Stomach (tissue), 9 donors: Measurements from ENCODE around the gene TNS1. TPM values are rescaled to one million over a fixed set of nuclear protein-coding genes. Genes with fewer than 3 reads are reported as not detected.
A peak's percentile ranks its signal among the peaks of the same experiment; 100 is the strongest.

Source experiments
- DNase-seq, 2 donors: peaks; one replicate each; pipeline versions ENCODE4 v3.0.0 to v3.0.0-alpha.2; 2013 to 2019
- H3K27ac ChIP-seq, 5 donors: fragments of 200-600 bp in 4 of 5; sonication (generic) in 4 of 5; one replicate each; pipeline ENCODE4 v1.5.1; 2013 to 2019; ENCODE audit warnings: mild to moderate bottlenecking in 1 of 5, moderate library complexity in 1 of 5
- H3K27me3 ChIP-seq, 3 donors: fragments of 200-600 bp; sonication (generic); one replicate each; pipeline ENCODE4 v1.5.1; 2017 to 2019; ENCODE audit warnings: mixed run types in 1 of 3
- H3K36me3 ChIP-seq, 4 donors: fragments of 200-600 bp; sonication (generic); 1 replicate in 3 of 4; 2 replicates in 1 of 4; pipeline ENCODE4 v1.5.1; 2016 to 2019
- H3K4me1 ChIP-seq, 4 donors: fragments of 200-600 bp; sonication (generic); one replicate each; pipeline ENCODE4 v1.5.1; 2016 to 2019
- H3K4me3 ChIP-seq, 4 donors: fragments of 200-600 bp; sonication (generic) in 3 of 4; one replicate each; pipeline ENCODE4 v1.5.1; 2016 to 2019; ENCODE audit warnings: mild to moderate bottlenecking in 1 of 4
- H3K9me3 ChIP-seq, 4 donors: fragments of 200-600 bp; sonication (generic); one replicate each; pipeline ENCODE4 v1.5.1; 2016 to 2019
- CTCF ChIP-seq, 7 experiments: fragments of 450-650 bp in 4 of 7; fragments of 200-600 bp in 3 of 7; sonication (generic) in 3 of 7; IDR thresholded peaks; one replicate each; pipeline ENCODE4 v1.5.1; 2016 to 2019; ENCODE audit warnings: antibody characterized with exemption in 7 of 7, control low read depth in 2 of 7, mild to moderate bottlenecking in 1 of 7
- EP300 ChIP-seq: sonication (generic); formaldehyde crosslinking; IDR thresholded peaks from one replicate; pipeline ENCODE4 v1.6.1; 2017; ENCODE audit warnings: antibody characterized with exemption
- POLR2A ChIP-seq, 4 donors: fragments of 450-650 bp; IDR thresholded peaks; one replicate each; pipeline ENCODE4 v1.6.1; 2016; ENCODE audit warnings: antibody characterized with exemption in 4 of 4, control low read depth in 2 of 4, mild to moderate bottlenecking in 1 of 4, moderate library complexity in 1 of 4
- POLR2AphosphoS5 ChIP-seq, 3 donors: sonication (generic); formaldehyde crosslinking; IDR thresholded peaks; one replicate each; pipeline ENCODE4 v1.6.1; 2016; ENCODE audit warnings: antibody characterized with exemption in 3 of 3
- WGBS, 5 donors: extraction: QIAGEN DNeasy Blood & Tissue Kit in 3 of 5; methylation state at CpG; one replicate each; pipeline versions ENCODE4 v1.1.5 to v1.1.7; 2013 to 2018; 5-methylcytosine and 5-hydroxymethylcytosine counted together
- intact Hi-C: fragments of 100-400 bp; cut with DNase I; formaldehyde crosslinking; loops from one replicate; pipeline ENCODE4 v1.15.1; 2023; ENCODE audit warnings: low total_unique reads
- polyA plus RNA-seq, 3 donors: library from polyadenylated mRNA; stranded (reverse); fragments of 200-250 nt; gene quantifications; one replicate each; pipeline ENCODE4 v1.2.3, GENCODE V29; 2013
- total RNA-seq, 5 donors: library from RNA; depleted of rRNA; stranded (reverse); fragments of >200 nt; gene quantifications; one replicate each; pipeline versions ENCODE4 v1.1.0 to v1.2.3, GENCODE V29; 2014 to 2016
- donor health status: healthy with polysubstance abuse.
- donor health status: Bipolar disorder and iron deficiency.
- donor health status: healthy.

Gene TNS1
- total and polyA plus RNA-seq, 8 donors = 18.5 to 682 (median 160) TPM

- Histone ChIP-seq H3K4me1 (peaks cover 13 to 57% (median 33%) of the 10 kb centered on the region in 4 donors), H3K9me3 (no peaks in the 10 kb centered on the region), H3K36me3 (peaks cover 87 to 99% (median 93%) of the 10 kb centered on the region in 4 donors), H3K27me3 (no peaks in the 10 kb centered on the region), H3K4me3 (no peak overlapping the region), H3K27ac (peak overlapping the region in 4 of 5 donors; percentile 20 to 69 (median 52))
- intact Hi-C loops = loop anchor here (5.0 kb wide), 1 partner anchor 96 kb away; no protein-coding TSS in a partner anchor
- peak in 1 of 2 donors; percentile 58 for DNase-seq
- TF ChIP-seq POLR2AphosphoS5 (IDR thresholded peaks at IDR 0.05) (peak in 1 of 3 donors; percentile 22), POLR2A (IDR thresholded peaks at IDR 0.05) (no peak)
- 40 to 56% (median 49%) methylated on average over 16 of the region's 16 CpGs for WGBS, 5 donors
Measured at GRCh38 chr2:217887841-217888701, 114.7 kb downstream of the TNS1 start.

GRCh38 chr2:217886720-217887309 is 116.0 kb downstream of the TNS1 start:
- intact Hi-C loops = loop anchor here (5.0 kb wide), 1 partner anchor 95 kb away; no protein-coding TSS in a partner anchor
- Histone ChIP-seq H3K4me1 (peaks cover 13 to 58% (median 30%) of the 10 kb centered on the region in 4 donors), H3K27ac (peak overlapping the region in 3 of 5 donors; percentile 9 to 69 (median 31)), H3K36me3 (peaks cover 75 to 98% (median 90%) of the 10 kb centered on the region in 4 donors), H3K4me3 (no peak overlapping the region), H3K27me3 (no peaks in the 10 kb centered on the region), H3K9me3 (no peaks in the 10 kb centered on the region)
- 18 to 27% (median 23%) methylated on average over 6 of the region's 6 CpGs for WGBS, 5 donors
- TF ChIP-seq EP300 (no peak), POLR2AphosphoS5 (IDR thresholded peaks at IDR 0.05) (peak in 1 of 3 donors; percentile 36), CTCF (IDR thresholded peaks at IDR 0.05) (peak in 5 of 7 experiments; percentile 72 to 86 (median 76))
- peak; percentile 75 to 92 for DNase-seq

DNA sequence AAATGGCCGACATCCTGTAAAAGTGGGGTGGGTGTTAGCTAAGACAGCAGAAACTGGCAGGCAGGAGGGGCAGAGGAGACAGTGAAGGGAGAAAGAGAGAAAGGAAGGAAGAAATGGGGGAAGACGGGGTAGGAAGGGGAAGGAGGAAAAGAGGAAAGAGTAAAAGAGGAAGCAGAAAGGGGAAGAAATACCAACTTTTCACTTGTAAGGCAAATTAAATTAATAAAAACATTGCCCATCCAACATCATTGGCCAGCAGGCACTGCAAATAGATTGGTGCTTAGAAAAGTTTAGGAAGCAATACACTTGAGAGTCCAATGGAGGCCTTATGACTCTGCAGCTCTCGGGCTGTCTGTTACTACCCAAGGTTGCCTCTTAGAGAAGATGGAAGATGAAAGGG is 116.7 kb downstream of the TNS1 start:
- peaks cover 13 to 59% (median 29%) of the 10 kb centered on the region in 4 donors for H3K4me1 ChIP-seq
- DNase-seq = no peak
- H3K27ac ChIP-seq = peak overlapping the region in 2 of 5 donors; percentile 4 to 14
- no peak overlapping the region for H3K4me3 ChIP-seq
- peaks cover 70 to 98% (median 90%) of the 10 kb centered on the region in 4 donors for H3K36me3 ChIP-seq
- no peaks in the 10 kb centered on the region for H3K27me3 ChIP-seq
- no peaks in the 10 kb centered on the region for H3K9me3 ChIP-seq
- WGBS, 5 donors = 83 to 90% (median 89%) methylated on average over 3 of the region's 3 CpGs
- intact Hi-C loops = loop anchor here (5.0 kb wide), 1 partner anchor 94 kb away; no protein-coding TSS in a partner anchor
- TF ChIP-seq POLR2A (IDR thresholded peaks at IDR 0.05) (no peak), POLR2AphosphoS5 (IDR thresholded peaks at IDR 0.05) (no peak), CTCF (IDR thresholded peaks at IDR 0.05) (no peak), EP300 (no peak)

DNA sequence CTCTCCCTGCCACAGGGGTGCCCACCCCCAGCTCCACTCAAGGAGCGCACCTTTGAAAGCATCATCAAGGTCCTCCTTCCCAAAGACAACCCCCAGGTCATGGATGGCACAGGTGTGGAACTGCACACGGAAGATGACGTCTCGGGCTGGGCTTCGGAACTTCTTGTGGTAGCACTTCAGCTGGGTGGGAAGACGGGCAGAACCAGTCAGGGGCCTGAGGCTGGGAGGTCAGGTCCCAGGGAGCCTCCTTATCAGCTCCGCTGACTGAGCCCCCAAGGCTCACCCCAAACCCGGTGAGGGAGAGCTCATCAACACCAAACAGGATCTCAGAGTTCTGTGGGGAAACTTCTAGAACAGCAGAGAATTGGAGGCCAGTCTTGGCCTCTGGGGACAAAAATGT is 117.8 kb downstream of the TNS1 start:
- Histone ChIP-seq H3K9me3 (no peaks in the 10 kb centered on the region), H3K27ac (peak overlapping the region in 2 of 5 donors; percentile 14 to 24), H3K36me3 (peaks cover 70 to 98% (median 90%) of the 10 kb centered on the region in 4 donors), H3K4me1 (peaks cover 6 to 62% (median 29%) of the 10 kb centered on the region in 4 donors), H3K27me3 (no peaks in the 10 kb centered on the region), H3K4me3 (no peak overlapping the region)
- intact Hi-C loops = loop anchor here (5.0 kb wide), 1 partner anchor 93 kb away; no protein-coding TSS in a partner anchor
- TF ChIP-seq EP300 (no peak), POLR2A (IDR thresholded peaks at IDR 0.05) (no peak), CTCF (IDR thresholded peaks at IDR 0.05) (no peak), POLR2AphosphoS5 (IDR thresholded peaks at IDR 0.05) (no peak)
- WGBS, 5 donors = 86 to 92% (median 90%) methylated on average over 8 of the region's 8 CpGs
- DNase-seq = no peak
